Skeletal muscle tissue (tissue), 4 donors: ENCODE measurements around the gene BAHD1. TPM values are rescaled to one million over a fixed set of nuclear protein-coding genes. Genes with fewer than 3 reads are reported as not detected.

ENCODE experiments used
- H3K27ac ChIP-seq: one replicate; pipeline ENCODE4 v1.7.0; 2013; ENCODE audit warnings: mild to moderate bottlenecking, low read depth, low read length, inconsistent platforms
- H3K27me3 ChIP-seq, 3 donors: one replicate each; pipeline ENCODE4 v1.7.0; 2013; ENCODE audit warnings: low read length in 3 of 3; ENCODE audit not compliant: control insufficient read depth in 3 of 3, insufficient read depth in 3 of 3
- H3K36me3 ChIP-seq, 3 donors: one replicate each; pipeline ENCODE4 v1.7.0; 2013; ENCODE audit warnings: low read length in 3 of 3; ENCODE audit not compliant: control insufficient read depth in 3 of 3, insufficient read depth in 3 of 3
- H3K4me1 ChIP-seq, 3 donors: one replicate each; pipeline ENCODE4 v1.7.0; 2013; ENCODE audit warnings: low read length in 3 of 3, mild to moderate bottlenecking in 3 of 3; ENCODE audit not compliant: control insufficient read depth in 3 of 3, insufficient read depth in 3 of 3
- H3K4me3 ChIP-seq, 3 donors: one replicate each; pipeline ENCODE4 v1.7.0; 2013; ENCODE audit warnings: low read length in 3 of 3
- H3K9ac ChIP-seq, 3 donors: one replicate each; pipeline ENCODE4 v1.7.0; 2013; ENCODE audit warnings: low read length in 3 of 3, mild to moderate bottlenecking in 3 of 3, moderate library complexity in 2 of 3, low read depth in 1 of 3
- H3K9me3 ChIP-seq, 3 donors: one replicate each; pipeline ENCODE4 v1.7.0; 2013; ENCODE audit warnings: low read length in 3 of 3; ENCODE audit not compliant: control insufficient read depth in 3 of 3
- total RNA-seq: library from RNA; depleted of rRNA; stranded (reverse); fragments of >200 nt; gene quantifications from one replicate; pipeline ENCODE4 v1.2.3, GENCODE V29; 2014
- donor health status: Osteomylitis.

BAHD1 gene
- total RNA-seq, 1 donor from 2014 or later, result 9.4 TPM

DNA sequence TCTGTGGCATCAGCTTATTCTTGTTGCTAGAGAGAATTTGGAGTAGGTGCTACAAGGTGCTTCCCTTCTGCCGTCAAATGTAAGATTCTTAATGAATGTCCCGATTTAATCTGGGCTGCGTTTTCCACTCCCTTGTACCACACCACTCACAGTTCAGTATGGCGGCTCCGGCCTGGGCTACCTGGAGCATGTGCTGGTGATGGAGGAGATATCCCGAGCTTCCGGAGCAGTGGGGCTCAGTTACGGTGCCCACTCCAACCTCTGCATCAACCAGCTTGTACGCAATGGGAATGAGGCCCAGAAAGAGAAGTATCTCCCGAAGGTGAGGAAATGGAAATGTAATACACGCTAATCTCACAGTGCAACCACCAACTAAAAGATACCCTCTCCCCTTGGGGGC, 30.3 kb upstream of the BAHD1 start:
- Histone ChIP-seq H3K27ac (no peak overlapping the region), H3K36me3 (peaks cover 40 to 58% (median 56%) of the 10 kb centered on the region in 3 donors), H3K4me3 (no peak overlapping the region), H3K27me3 (no peaks in the 10 kb centered on the region), H3K9ac (no peak overlapping the region), H3K4me1 (peaks cover 6 to 14% (median 7%) of the 10 kb centered on the region in 3 donors), H3K9me3 (no peaks in the 10 kb centered on the region)

DNA sequence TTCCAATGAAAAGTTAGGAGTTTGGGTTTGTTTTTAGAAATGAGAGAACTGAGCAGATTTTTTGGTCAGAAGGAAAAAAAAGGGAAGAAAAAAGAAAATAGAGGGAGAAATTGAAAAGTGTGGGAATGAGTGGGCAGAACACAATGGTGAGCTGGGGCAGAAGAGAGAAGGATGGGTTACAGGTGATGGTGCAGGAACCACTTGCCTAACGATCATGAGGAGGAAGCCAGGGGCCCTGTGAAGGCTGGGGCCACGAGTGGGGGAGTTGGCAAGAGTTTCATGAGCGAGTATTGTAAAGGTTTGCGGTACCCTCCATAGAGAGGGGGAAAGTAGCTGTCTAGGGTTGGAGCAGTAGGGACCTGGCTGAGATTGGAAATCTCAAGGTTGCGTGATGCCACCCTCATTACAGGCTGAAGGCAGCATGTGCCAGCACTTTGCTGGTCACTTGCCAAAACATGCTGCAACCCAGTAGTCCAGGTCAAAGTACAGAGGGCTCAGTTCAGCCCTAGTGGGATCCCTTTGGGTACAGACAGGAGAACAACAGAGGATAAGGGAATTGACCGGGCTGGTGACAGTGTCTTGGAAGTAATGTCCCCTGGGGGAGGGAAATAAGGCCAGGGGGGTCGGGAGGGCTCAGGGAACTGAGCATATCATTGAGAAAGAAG, 28.5 kb upstream of the BAHD1 start:
- H3K9ac ChIP-seq, result no peak overlapping the region
- H3K36me3 ChIP-seq, result peaks cover 50 to 72% (median 68%) of the 10 kb centered on the region in 3 donors
- H3K27ac ChIP-seq, result no peak overlapping the region
- no peak overlapping the region for H3K4me3 ChIP-seq
- peaks cover 0 to under 1% (median 0%) of the 10 kb centered on the region in 3 donors for H3K4me1 ChIP-seq
- H3K9me3 ChIP-seq, result no peaks in the 10 kb centered on the region
- H3K27me3 ChIP-seq, result no peaks in the 10 kb centered on the region

DNA sequence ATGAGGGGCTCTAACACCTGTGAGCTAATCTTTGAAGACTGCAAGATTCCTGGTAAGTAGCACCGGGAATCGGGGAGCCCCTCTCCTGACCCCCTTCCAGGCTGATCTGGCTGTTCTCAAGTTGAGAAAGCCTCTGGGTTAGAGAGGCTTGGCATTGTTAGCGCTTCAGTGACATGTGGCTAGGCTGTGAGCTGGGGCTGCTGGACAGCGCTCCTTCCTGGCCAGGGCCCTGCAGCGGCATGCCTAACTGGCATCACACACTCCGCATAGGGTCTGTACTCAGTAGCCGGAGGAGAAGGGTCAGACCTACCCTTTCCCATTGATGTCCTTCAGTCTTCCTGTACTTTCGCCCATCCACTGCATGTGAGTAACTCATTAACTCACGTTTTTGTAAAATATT, 27.7 kb upstream of the BAHD1 start:
- no peaks in the 10 kb centered on the region for H3K9me3 ChIP-seq
- no peak overlapping the region for H3K9ac ChIP-seq
- H3K4me3 ChIP-seq, result no peak overlapping the region
- peaks cover 49 to 70% (median 68%) of the 10 kb centered on the region in 3 donors for H3K36me3 ChIP-seq
- H3K27ac ChIP-seq, result no peak overlapping the region
- no peaks in the 10 kb centered on the region for H3K4me1 ChIP-seq
- H3K27me3 ChIP-seq, result no peaks in the 10 kb centered on the region

DNA sequence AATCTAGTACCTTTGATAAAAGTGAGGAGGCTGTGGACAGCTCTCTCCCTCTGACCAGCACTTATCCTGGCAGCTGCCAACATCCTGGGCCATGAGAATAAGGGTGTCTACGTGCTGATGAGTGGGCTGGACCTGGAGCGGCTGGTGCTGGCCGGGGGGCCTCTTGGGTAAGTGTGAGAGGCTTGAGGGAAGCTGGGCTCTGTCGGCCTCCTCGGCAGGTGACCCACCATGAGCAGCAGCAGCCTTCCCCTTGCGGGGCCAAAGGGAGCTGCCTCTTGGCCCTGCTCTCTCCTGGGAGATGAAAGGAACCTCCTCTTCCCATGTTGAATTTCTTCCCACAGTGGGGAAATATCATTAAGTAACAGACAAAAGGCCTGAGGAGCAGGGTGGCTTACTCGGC, 25.9 kb upstream of the BAHD1 start:
- Histone ChIP-seq H3K4me3 (no peak overlapping the region), H3K9ac (no peak overlapping the region), H3K9me3 (no peaks in the 10 kb centered on the region), H3K27ac (no peak overlapping the region), H3K4me1 (peaks cover 0 to under 1% (median 0%) of the 10 kb centered on the region in 3 donors), H3K27me3 (no peaks in the 10 kb centered on the region), H3K36me3 (peaks cover 53 to 70% (median 64%) of the 10 kb centered on the region in 3 donors)

DNA sequence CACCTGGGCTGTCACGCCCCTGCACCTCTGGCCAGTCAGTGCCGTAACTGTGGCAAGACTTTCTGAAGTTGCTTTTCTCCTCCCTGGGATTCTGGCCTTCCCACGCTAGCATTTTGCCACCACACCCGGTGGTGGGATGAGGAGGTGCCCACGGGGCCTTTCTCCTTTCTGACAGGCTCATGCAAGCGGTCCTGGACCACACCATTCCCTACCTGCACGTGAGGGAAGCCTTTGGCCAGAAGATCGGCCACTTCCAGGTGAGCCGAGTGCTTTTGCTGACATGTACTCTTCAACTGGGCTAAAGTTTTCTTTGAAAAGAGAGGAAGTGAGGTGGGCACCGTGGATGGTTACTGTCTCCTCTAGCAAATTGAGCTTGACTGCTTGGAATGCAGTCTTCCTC, 25.5 kb upstream of the BAHD1 start:
- H3K9me3 ChIP-seq, result no peaks in the 10 kb centered on the region
- no peak overlapping the region for H3K4me3 ChIP-seq
- peaks cover 2 to 5% (median 3%) of the 10 kb centered on the region in 3 donors for H3K4me1 ChIP-seq
- peaks cover 51 to 67% (median 61%) of the 10 kb centered on the region in 3 donors for H3K36me3 ChIP-seq
- no peak overlapping the region for H3K27ac ChIP-seq
- H3K9ac ChIP-seq, result no peak overlapping the region
- H3K27me3 ChIP-seq, result no peaks in the 10 kb centered on the region

DNA sequence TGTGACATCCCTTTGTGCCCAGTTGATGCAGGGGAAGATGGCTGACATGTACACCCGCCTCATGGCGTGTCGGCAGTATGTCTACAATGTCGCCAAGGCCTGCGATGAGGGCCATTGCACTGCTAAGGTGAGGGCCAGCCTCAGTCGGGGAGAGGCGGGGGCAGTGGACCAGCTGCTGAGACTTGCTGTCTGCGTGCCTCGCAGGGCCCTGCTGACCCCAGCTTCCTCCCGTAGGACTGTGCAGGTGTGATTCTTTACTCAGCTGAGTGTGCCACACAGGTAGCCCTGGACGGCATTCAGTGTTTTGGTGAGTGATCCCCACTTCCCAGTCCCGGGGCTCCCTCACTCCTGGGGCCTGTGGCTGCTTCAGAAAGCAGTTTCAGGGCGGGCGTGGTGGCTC, 24.7 kb upstream of the BAHD1 start:
- H3K4me1 ChIP-seq, result peaks cover 10 to 13% (median 11%) of the 10 kb centered on the region in 3 donors
- H3K36me3 ChIP-seq, result peaks cover 44 to 59% (median 53%) of the 10 kb centered on the region in 3 donors
- H3K9ac ChIP-seq, result no peak overlapping the region
- no peaks in the 10 kb centered on the region for H3K27me3 ChIP-seq
- no peaks in the 10 kb centered on the region for H3K9me3 ChIP-seq
- H3K4me3 ChIP-seq, result no peak overlapping the region
- no peak overlapping the region for H3K27ac ChIP-seq

DNA sequence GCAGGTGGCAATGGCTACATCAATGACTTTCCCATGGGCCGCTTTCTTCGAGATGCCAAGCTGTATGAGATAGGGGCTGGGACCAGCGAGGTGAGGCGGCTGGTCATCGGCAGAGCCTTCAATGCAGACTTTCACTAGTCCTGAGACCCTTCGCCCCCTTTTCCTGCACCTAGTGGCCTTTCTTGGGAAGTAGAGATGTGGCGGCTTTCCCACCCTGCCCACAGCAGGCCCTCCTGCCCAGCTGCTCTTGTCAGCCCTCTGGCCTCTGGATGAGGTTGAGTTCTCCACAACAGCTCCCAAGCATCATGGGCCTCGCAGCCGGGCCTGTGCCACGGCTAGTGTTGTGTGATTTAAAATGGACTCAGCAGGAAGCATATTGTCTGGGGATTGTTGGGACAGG, 22.6 kb upstream of the BAHD1 start:
- Histone ChIP-seq H3K4me1 (peaks cover 20 to 23% (median 21%) of the 10 kb centered on the region in 3 donors), H3K9ac (no peak overlapping the region), H3K27me3 (no peaks in the 10 kb centered on the region), H3K36me3 (peaks cover 32 to 44% (median 44%) of the 10 kb centered on the region in 3 donors), H3K4me3 (no peak overlapping the region), H3K27ac (no peak overlapping the region), H3K9me3 (no peaks in the 10 kb centered on the region)

DNA sequence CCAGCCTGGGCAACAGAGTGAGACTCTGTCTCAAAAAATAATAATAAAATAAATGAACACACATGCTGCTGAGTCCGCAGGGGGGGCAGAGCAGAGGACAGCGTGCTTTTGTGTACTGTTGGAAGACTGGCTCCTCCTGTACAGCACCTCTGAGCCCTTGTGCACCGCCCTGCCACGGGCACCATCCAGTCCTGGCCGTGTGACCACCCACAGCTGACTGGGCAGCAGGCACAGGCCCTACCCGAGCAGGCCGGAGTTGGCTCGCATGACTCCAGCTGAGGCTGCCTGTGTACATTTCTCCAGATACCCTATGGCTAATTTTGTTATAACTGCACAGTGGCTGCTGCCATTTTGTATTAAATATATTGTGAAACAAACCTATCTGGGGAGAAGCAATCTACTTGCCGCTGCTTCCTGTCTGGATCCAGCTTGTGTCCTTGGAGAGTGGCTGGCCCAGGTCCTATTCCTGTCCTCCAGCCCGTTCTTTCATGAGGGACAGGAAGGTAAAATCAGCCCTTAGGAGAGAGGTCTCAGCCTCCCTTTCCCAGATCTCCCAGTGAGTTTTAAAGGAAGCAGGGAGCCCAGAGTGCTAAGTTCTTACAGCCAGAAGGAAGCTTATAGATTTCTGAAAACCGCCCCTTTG, 20.6 kb upstream of the BAHD1 start:
- Histone ChIP-seq H3K4me1 (peaks cover 20 to 27% (median 21%) of the 10 kb centered on the region in 3 donors), H3K27ac (peak overlapping the region; percentile 66), H3K4me3 (no peak overlapping the region), H3K9ac (peak overlapping the region in 2 of 3 donors; percentile 50 to 57), H3K9me3 (no peaks in the 10 kb centered on the region), H3K36me3 (peaks cover 19 to 29% (median 27%) of the 10 kb centered on the region in 3 donors), H3K27me3 (no peaks in the 10 kb centered on the region)

DNA sequence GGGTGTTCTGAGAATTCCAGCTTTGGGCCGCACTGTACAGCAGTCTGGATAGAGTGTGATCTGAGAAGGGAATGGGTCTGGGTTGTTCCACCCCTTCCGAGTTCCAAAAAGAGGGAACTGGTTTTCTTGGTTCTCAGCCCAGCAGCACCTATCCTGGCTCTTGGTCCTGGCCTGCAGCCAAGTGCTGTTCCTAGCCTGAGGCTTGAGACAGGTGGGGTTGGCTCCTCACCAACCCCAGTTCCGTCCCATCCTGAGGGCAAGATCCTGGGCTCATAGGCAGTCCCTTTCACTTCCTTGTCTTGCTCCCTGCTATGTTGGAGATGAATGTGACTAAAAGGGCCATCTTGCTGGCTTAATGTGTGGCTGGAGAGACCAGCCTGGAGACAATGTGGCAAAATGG, 20.0 kb upstream of the BAHD1 start:
- Histone ChIP-seq H3K4me1 (peaks cover 20 to 27% (median 21%) of the 10 kb centered on the region in 3 donors), H3K27ac (peak overlapping the region; percentile 66), H3K9me3 (no peaks in the 10 kb centered on the region), H3K4me3 (no peak overlapping the region), H3K9ac (peak overlapping the region in 1 of 3 donors; percentile 57), H3K36me3 (peaks cover 13 to 23% (median 21%) of the 10 kb centered on the region in 3 donors), H3K27me3 (no peaks in the 10 kb centered on the region)
